ENCODE data around the gene DIP2C.

DIP2C gene

GRCh38 chr10:241966-242643 is 447.4 kb downstream of the DIP2C start:
- DNase-seq = no peak

GRCh38 chr10:241451-241850 is 448.0 kb downstream of the DIP2C start:
- no peak for DNase-seq

- no peak for DNase-seq
Measured at GRCh38 chr10:239109-239508, 450.4 kb downstream of the DIP2C start.

GRCh38 chr10:235915-236314 is 453.6 kb downstream of the DIP2C start:
- no peak for DNase-seq

- no peak for DNase-seq
Measured at GRCh38 chr10:234708-235406, 454.6 kb downstream of the DIP2C start.

- no peak for DNase-seq
Measured at GRCh38 chr10:232878-233277, 456.6 kb downstream of the DIP2C start.

- DNase-seq = no peak
Measured at GRCh38 chr10:232061-232460, 457.4 kb downstream of the DIP2C start.

GRCh38 chr10:230758-231157 is 458.7 kb downstream of the DIP2C start:
- no peak for DNase-seq

- DNase-seq = no peak
Measured at GRCh38 chr10:228366-228765, 461.1 kb downstream of the DIP2C start.

- no peak for DNase-seq
Measured at GRCh38 chr10:227014-227413, 462.5 kb downstream of the DIP2C start.

GRCh38 chr10:226018-226417 is 463.4 kb downstream of the DIP2C start:
- no peak for DNase-seq

- DNase-seq = no peak
Measured at GRCh38 chr10:224571-224970, 464.9 kb downstream of the DIP2C start.

All from stimulated activated CD4-positive, alpha-beta T cell treated with anti-CD3 and anti-CD28 coated beads, Interleukin-12 subunit alpha, Interleukin-12 subunit beta, amount 100 ng/mL, for 4 hours (primary cell).